GM19324 (cell line): ENCODE measurements around the gene RPL6.

ENCODE experiments used
- ATAC-seq: cut with Tn5 transposase; IDR thresholded peaks from one replicate; pipeline ENCODE4 v1.9.1; 2021; ENCODE audit warnings: mild to moderate bottlenecking, moderate library complexity; ENCODE audit not compliant: unreplicated experiment, low FRiP score

Gene RPL6

GRCh38 chr12:112381406-112381882 lies 28.0 kb downstream of the RPL6 start:
- ATAC-seq: peak; percentile 43

GRCh38 chr12:112380663-112381405 lies 28.6 kb downstream of the RPL6 start:
- no peak for ATAC-seq

GRCh38 chr12:112375105-112375504 lies 34.3 kb downstream of the RPL6 start:
- ATAC-seq: no peak

GRCh38 chr12:112374166-112374740 lies 35.2 kb downstream of the RPL6 start:
- ATAC-seq: no peak

- ATAC-seq: no peak
These were observed 38.4 kb downstream of the RPL6 start for GRCh38 chr12:112370868-112371510.

GRCh38 chr12:112370199-112370598 lies 39.2 kb downstream of the RPL6 start:
- no peak for ATAC-seq

GRCh38 chr12:112368856-112369255 lies 40.5 kb downstream of the RPL6 start:
- no peak for ATAC-seq

GRCh38 chr12:112367965-112368364 lies 41.4 kb downstream of the RPL6 start:
- no peak for ATAC-seq

GRCh38 chr12:112362310-112362709 lies 47.1 kb downstream of the RPL6 start:
- no peak for ATAC-seq

- no peak for ATAC-seq
These were observed 48.1 kb downstream of the RPL6 start for GRCh38 chr12:112361271-112361670.

GRCh38 chr12:112359290-112359689 lies 50.1 kb downstream of the RPL6 start:
- no peak for ATAC-seq

- no peak for ATAC-seq
These were observed 52.2 kb downstream of the RPL6 start for GRCh38 chr12:112357214-112357613.
